BE2C (cell line): ENCODE data around the gene PTK6.

Source experiments
- DNase-seq: peaks from one replicate; pipeline ENCODE4 v3.0.0-alpha.2; 2020
- H3K27me3 ChIP-seq: fragments of 250-450 bp; sonication (Bioruptor Pico); 2 replicates; pipeline ENCODE4 v1.5.1; 2020; ENCODE audit warnings: mild to moderate bottlenecking
- H3K36me3 ChIP-seq: fragments of 250-450 bp; sonication (Bioruptor Pico); 2 replicates; pipeline ENCODE4 v1.5.1; 2020; ENCODE audit warnings: mild to moderate bottlenecking
- H3K4me1 ChIP-seq: fragments of 250-450 bp; sonication (Bioruptor Pico); 2 replicates; pipeline ENCODE4 v1.5.1; 2020
- H3K4me3 ChIP-seq: 2 replicates; pipeline ENCODE4 v1.5.1; 2011; ENCODE audit warnings: low read depth, low read length
- H3K9me3 ChIP-seq: fragments of 250-450 bp; sonication (Bioruptor Pico); 2 replicates; pipeline ENCODE4 v1.5.1; 2020
- TF ChIP-seq, protein P1 (sequence below): IDR thresholded peaks from 2 replicates; pipeline ENCODE4 v1.5.1; 2012; ENCODE audit warnings: mild to moderate bottlenecking, low read depth, low read length

Gene PTK6

DNA sequence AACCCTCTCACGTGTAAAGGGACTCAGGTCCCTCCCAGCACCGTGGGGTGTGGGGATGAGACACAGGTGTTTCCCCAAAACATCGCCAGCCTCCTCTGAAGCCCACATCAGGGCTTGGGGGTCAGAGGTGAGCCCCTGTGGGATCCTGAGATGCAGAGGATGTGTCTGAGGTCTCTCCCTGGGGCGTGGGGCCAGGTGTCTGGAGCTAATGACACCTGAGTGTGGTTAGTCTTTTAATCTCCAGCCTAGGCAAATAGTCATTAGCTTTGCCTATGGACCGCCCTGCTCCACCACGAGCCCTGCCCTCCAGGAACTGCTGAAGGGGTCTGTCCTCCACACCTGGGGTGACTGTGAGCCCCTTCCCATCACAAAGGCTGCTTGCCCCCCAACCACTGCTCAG lies 8.6 kb upstream of the PTK6 start:
- TF ChIP-seq, protein P1, sequence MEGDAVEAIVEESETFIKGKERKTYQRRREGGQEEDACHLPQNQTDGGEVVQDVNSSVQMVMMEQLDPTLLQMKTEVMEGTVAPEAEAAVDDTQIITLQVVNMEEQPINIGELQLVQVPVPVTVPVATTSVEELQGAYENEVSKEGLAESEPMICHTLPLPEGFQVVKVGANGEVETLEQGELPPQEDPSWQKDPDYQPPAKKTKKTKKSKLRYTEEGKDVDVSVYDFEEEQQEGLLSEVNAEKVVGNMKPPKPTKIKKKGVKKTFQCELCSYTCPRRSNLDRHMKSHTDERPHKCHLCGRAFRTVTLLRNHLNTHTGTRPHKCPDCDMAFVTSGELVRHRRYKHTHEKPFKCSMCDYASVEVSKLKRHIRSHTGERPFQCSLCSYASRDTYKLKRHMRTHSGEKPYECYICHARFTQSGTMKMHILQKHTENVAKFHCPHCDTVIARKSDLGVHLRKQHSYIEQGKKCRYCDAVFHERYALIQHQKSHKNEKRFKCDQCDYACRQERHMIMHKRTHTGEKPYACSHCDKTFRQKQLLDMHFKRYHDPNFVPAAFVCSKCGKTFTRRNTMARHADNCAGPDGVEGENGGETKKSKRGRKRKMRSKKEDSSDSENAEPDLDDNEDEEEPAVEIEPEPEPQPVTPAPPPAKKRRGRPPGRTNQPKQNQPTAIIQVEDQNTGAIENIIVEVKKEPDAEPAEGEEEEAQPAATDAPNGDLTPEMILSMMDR, result no peak
- no peaks in the 10 kb centered on the region for H3K27me3 ChIP-seq
- H3K9me3 ChIP-seq, result no peaks in the 10 kb centered on the region
- no peak for DNase-seq
- H3K4me1 ChIP-seq, result no peaks in the 10 kb centered on the region; the same call in 1 of the 2 replicates
- H3K4me3 ChIP-seq, result no peak overlapping the region
- H3K36me3 ChIP-seq, result no peaks in the 10 kb centered on the region

DNA sequence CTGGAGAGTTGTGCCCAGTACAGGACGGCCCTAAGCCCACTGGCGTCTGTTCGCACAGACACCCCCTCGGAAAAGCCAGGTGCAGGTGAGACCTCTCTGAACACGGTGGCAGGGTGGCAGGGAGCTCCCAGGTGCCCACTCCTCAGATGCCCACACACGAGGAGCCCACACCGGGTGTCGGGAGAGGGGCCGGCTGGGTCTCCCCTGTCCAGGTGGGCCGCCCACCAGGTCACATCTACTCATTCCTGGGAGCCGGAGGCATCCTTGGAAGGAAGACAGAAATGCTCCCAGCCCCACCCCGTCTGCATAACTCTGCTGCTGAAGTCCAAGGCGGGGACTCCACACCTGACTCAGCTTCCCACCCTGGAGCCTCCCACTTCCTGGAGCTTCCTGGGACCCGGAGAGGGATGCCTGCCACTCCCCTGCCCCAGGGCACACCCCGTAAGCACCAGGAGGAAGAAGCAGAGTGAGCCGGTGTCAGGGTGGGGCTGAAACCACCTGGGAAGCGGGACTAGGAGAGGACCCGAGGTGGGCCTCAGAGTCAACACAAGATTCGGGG lies 7.9 kb upstream of the PTK6 start:
- no peak overlapping the region for H3K4me3 ChIP-seq
- H3K9me3 ChIP-seq, result no peaks in the 10 kb centered on the region
- H3K36me3 ChIP-seq, result no peaks in the 10 kb centered on the region
- H3K27me3 ChIP-seq, result no peaks in the 10 kb centered on the region
- TF ChIP-seq, protein P1, result no peak
- no peak for DNase-seq
- H3K4me1 ChIP-seq, result peaks cover 8% of the 10 kb centered on the region

DNA sequence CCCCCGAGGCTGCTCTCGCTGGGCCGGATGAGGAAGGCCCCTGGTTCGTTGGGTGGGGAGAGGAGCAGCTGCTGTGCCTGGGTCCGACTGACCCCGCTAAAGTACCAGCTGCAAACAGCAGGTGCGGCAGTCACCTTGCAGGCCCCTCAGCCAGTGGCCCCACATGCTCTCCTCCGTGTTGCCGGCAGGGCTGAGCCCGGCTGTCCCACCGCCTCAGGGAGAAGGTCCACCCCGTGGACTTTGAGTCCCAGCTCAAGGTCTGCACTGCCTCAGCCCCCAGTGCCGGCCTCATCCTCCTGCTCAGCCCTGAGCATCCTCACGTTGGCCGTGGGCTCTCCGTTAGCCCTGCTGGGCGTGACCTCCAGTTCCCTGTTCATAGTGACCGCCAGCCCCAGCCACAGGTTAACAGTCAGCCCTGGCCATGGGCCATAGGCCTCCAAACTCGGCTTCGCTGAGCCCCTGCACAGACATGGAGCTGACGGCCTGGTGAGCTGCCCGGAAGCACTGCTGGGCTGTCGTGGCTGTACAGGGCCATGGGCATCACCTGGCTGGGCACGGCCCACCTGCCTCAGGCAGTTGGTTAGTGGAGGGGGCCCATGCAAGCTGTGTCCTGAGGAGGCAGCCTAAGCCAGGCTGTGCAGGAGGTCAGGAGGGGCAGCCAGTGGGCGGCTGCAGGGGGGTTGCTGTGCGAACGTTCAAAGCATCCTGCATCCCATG lies 7.2 kb upstream of the PTK6 start:
- Histone ChIP-seq H3K36me3 (no peaks in the 10 kb centered on the region), H3K9me3 (no peaks in the 10 kb centered on the region), H3K27me3 (no peaks in the 10 kb centered on the region), H3K4me1 (peaks cover 11% of the 10 kb centered on the region), H3K4me3 (no peak overlapping the region)
- no peak for DNase-seq
- TF ChIP-seq, protein P1, result no peak

DNA sequence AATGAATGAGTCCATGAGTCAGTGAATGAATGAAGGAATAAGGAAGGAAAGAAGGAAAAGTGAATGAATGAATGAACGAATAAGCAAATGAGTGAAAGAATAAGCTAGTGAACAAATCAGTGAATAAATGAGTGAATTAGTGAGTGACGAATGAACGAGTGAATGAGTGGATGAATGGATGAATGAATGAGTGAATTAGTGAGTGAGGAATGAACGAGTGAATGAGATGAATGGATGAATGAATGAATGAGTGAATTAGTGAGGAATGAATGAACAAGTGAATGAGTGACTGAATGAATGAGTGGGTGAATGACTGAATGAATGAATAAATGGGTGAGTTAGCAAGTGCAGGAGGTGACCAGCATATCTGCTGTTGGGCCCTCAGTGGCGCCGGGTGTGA lies 6.6 kb upstream of the PTK6 start:
- no peaks in the 10 kb centered on the region for H3K27me3 ChIP-seq
- H3K4me1 ChIP-seq, result peaks cover 11% of the 10 kb centered on the region
- no peak for DNase-seq
- H3K4me3 ChIP-seq, result no peak overlapping the region
- TF ChIP-seq, protein P1, result no peak
- H3K9me3 ChIP-seq, result no peaks in the 10 kb centered on the region
- H3K36me3 ChIP-seq, result no peaks in the 10 kb centered on the region

DNA sequence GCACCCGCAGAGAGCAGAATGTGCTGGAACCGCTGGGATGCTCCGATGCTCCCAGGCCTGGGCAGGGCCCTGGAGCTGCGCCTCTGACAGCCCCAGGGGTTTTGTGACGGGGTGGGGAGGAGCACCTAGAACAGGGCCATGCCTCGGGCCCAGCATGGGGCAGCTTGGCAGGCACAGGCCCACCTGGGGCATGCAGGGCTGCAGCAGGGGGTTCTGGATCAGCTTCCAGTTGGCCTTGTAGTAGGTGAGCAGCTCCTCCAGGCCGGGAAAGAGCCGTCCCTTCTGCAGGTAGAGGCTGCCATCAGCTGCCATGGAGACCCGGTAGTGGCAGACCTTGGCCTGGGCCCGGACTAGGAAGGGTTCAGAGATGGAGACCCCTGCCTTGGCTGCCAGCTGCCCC lies 6.0 kb upstream of the PTK6 start:
- TF ChIP-seq, protein P1, result no peak
- no peaks in the 10 kb centered on the region for H3K9me3 ChIP-seq
- H3K27me3 ChIP-seq, result no peaks in the 10 kb centered on the region
- no peaks in the 10 kb centered on the region for H3K36me3 ChIP-seq
- peaks cover 11% of the 10 kb centered on the region for H3K4me1 ChIP-seq
- H3K4me3 ChIP-seq, result no peak overlapping the region
- no peak for DNase-seq

DNA sequence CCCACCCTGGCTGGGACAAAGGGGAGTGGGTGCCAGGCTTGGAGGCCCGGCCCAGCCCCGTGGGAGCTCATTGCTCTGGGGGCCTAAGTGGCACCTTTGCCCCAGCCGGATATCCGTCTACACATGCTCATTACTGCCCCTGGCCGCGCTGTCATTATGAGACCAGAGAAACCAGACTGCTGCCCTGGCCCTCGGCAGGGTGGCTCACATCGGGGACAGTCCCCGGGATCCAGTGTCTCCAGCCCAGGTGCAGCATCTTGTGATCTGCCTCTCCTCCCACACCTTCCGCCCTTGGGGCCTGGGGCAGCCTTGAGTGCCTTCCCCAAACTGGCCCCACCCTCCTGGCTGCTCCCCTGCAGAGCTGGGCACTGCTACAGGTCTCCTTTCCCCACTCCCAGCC lies 5.5 kb upstream of the PTK6 start:
- no peak for DNase-seq
- Histone ChIP-seq H3K36me3 (no peaks in the 10 kb centered on the region), H3K9me3 (no peaks in the 10 kb centered on the region), H3K4me3 (no peak overlapping the region), H3K27me3 (no peaks in the 10 kb centered on the region), H3K4me1 (peaks cover 11% of the 10 kb centered on the region)
- TF ChIP-seq, protein P1, result no peak
